D721Med (cell line): Measurements from ENCODE around the gene CACNA2D1.
A peak's percentile ranks its signal among the peaks of the same experiment; 100 is the strongest.

Experiments used
- DNase-seq: peaks from one replicate; pipeline ENCODE4 v3.0.0; 2011; ENCODE audit warnings: low spot score; ENCODE audit not compliant: insufficient read length
- FAIRE-seq: peaks from 2 replicates; lab custom pipeline; 2011; peaks lifted over from hg19 to GRCh38; lab: Jason Lieb, UNC
- CTCF ChIP-seq: IDR thresholded peaks from 2 replicates; pipeline ENCODE4 v1.5.1; 2012; ENCODE audit warnings: mild to moderate bottlenecking, control low read depth; ENCODE audit not compliant: insufficient read depth; ENCODE audit errors: missing control alignments

The CACNA2D1 gene

DNA sequence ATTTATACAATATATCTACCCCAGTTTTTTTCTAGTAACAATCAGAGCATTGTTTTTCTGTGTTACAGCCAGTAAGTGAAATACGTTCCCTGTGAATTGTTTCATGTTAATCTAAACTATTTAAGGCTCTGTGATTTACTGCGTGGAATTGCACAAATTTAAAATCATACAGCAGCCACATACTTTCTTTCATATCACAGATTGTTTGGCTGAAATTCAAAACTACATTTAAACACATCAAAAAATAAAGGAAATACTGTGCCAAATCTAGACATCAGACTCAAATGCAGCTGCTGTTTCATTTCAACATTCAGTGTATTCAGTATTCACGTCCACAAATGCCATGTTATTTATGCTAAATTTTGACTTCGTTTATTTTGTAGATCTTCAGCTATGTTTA lies 431.1 kb downstream of the CACNA2D1 start:
- no peak for DNase-seq
- no peak for FAIRE-seq
- TF ChIP-seq CTCF = no peak

DNA sequence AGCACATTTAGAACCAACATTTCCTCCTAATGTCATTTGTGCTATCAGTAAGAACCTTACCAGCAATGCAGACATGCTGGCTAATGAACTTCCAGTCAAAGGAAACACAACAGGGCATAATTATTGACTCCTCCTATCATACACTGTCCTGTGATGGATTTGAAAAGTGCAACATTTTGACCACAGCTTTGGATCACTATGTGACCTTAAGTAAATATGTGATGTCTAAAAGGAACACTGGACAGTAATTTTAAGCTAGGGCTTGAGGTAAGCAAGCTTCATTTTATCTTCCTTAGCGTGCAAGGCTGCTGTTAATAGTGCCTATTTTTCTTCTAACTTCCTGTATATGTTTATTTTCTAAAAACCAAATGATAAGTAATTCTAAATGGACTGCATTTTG lies 433.2 kb downstream of the CACNA2D1 start:
- FAIRE-seq (no peak), DNase-seq (no peak)
- TF ChIP-seq CTCF = no peak

- DNase-seq (no peak), FAIRE-seq (no peak)
- TF ChIP-seq CTCF = no peak
Observed at GRCh38 chr7:82007315-82007714, 436.3 kb downstream of the CACNA2D1 start.

DNA sequence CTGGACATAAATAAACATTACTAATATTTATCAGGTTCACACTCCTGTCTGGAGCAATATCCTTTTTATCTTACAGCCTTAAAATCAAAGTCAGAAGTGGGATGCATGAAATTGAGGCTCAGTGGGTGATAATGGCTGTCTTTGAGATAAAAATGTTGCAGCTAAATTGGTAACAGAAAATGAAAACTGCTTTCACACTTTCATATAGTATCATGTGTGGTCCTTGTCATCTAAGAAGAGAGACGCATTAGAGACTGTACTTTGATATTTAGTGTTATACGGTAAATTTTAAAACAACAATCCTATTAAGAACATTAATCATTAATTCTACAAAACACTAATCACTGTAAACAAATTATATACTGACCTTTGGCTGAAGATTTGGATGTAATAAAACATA lies 438.5 kb downstream of the CACNA2D1 start:
- TF ChIP-seq CTCF = no peak
- DNase-seq (no peak), FAIRE-seq (peak; percentile 51)

GRCh38 chr7:81993186-81993585 lies 450.4 kb downstream of the CACNA2D1 start:
- no peak for FAIRE-seq
- no peak for TF ChIP-seq CTCF

DNA sequence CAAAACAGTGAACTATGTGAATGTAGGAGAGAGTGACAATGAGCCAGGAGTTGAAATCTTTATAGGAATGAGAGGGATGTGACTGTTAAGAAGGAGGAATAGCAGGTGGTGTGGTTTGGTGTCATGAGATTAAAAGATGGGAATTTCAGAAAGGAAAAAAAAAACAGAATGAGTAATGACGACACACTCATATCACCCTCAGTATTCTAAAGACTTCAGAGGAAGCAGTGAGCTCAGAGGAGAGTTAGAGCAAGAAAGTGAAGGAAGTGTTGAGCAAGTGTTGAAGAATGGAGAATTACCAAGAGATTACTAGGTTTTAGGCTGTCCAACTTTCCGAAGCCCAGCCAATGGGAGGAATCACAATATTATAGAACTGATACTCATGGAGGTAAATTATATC lies 453.2 kb downstream of the CACNA2D1 start:
- FAIRE-seq = peak; percentile 25
- no peak for DNase-seq
- TF ChIP-seq CTCF = no peak

More at GRCh38 chr7:81993186-81993585, 450.4 kb downstream of the CACNA2D1 start:
- DNase-seq = no peak

DNA sequence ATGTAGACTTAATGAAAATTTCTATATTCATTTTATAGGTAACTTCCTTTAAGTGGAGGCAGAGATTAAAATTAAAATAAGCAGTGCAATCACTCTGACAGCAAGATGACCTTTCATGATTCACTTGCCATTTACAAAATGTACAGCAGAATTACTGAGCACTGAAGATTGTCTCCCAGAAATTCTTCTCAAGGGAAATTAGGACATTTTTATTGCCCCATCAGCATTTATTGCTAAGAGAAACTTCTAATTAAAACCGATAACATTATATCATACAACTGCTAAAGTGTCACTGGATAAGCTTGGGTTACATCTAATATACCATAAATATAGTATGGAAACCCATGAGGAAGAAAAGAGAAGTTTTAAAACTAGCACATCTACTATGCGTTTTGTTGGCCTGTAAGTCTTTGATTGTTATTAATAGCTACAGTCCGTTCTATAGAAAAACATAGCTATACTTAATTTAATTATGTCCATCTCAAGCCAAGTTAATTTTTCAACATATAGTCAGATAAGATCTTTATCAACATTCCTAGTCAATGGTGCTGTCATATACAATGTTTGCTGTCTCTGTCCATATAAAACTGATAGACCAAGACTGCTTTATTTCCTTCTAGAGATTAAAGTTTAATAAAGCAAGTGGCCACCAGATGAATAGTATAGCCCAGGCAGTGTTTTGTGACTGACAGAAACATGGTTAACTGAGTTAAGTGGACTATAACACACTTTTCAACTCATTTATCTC lies 456.7 kb downstream of the CACNA2D1 start:
- TF ChIP-seq CTCF = no peak
- DNase-seq = no peak
- FAIRE-seq = peak; percentile 44
